ENCODE measurements around the gene RGS9.

- TF ChIP-seq, protein P1, sequence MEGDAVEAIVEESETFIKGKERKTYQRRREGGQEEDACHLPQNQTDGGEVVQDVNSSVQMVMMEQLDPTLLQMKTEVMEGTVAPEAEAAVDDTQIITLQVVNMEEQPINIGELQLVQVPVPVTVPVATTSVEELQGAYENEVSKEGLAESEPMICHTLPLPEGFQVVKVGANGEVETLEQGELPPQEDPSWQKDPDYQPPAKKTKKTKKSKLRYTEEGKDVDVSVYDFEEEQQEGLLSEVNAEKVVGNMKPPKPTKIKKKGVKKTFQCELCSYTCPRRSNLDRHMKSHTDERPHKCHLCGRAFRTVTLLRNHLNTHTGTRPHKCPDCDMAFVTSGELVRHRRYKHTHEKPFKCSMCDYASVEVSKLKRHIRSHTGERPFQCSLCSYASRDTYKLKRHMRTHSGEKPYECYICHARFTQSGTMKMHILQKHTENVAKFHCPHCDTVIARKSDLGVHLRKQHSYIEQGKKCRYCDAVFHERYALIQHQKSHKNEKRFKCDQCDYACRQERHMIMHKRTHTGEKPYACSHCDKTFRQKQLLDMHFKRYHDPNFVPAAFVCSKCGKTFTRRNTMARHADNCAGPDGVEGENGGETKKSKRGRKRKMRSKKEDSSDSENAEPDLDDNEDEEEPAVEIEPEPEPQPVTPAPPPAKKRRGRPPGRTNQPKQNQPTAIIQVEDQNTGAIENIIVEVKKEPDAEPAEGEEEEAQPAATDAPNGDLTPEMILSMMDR (conservative IDR thresholded peaks at IDR 0.05; ENCODE audit: low read length) = no peak
- TF ChIP-seq EZH2phosphoT487 (IDR thresholded peaks at IDR 0.05; ENCODE audit: borderline replicate concordance, low read depth, low read length) = no peak
These were observed 41.7 kb upstream of the RGS9 start for GRCh38 chr17:65095465-65095864.

Measured in OCI-LY7 (cell line).